ENCODE results near the gene RASGEF1C. TPM values are rescaled to one million over a fixed set of nuclear protein-coding genes. Genes with fewer than 3 reads are reported as not detected.

RASGEF1C gene
- total RNA-seq = not detected

GRCh38 chr5:180209137-180209581 lies at the start of gene RASGEF1C:
Gene RASGEF1C (minus strand): TSS chr5:180209211. CDS start chr5:180138052, 71,159 bp downstream.
- peaks cover 6% of the 10 kb centered on the region for H3K9me3 Mint-ChIP-seq
- H3K4me3 Mint-ChIP-seq = peak within 1 kb of the TSS; percentile 43
- H3K27me3 Mint-ChIP-seq = peaks cover 28% of the 10 kb centered on the region
- H3K36me3 Mint-ChIP-seq (ENCODE audit: low read depth) = no peaks in the 10 kb centered on the region
- POLR2A ChIA-PET = no interaction called here
- H3K4me1 Mint-ChIP-seq = peaks cover 7% of the 10 kb centered on the region
- peak; percentile 61 for DNase-seq
- H3K27ac Mint-ChIP-seq = no peak within 1 kb of the TSS
- CTCF ChIA-PET = interaction anchor here (0.6 to 1.9 kb wide), 8 partner anchors 15 to 122 kb away, joined by 3 to 7 read pairs (median 3); no protein-coding TSS in a partner anchor

GRCh38 chr5:180253036-180253824 lies 44.2 kb upstream of the RASGEF1C start:
- H3K9me3 Mint-ChIP-seq = peaks cover 68% of the 10 kb centered on the region
- DNase-seq = no peak
- no peak overlapping the region for H3K27ac Mint-ChIP-seq
- peaks cover 84% of the 10 kb centered on the region for H3K36me3 Mint-ChIP-seq (ENCODE audit: low read depth)
- POLR2A ChIA-PET = no interaction called here
- H3K4me1 Mint-ChIP-seq = no peaks in the 10 kb centered on the region
- CTCF ChIA-PET = no interaction called here
- H3K4me3 Mint-ChIP-seq = no peak overlapping the region
- H3K27me3 Mint-ChIP-seq = no peaks in the 10 kb centered on the region

GRCh38 chr5:180251887-180252286 lies 42.9 kb upstream of the RASGEF1C start:
- no peaks in the 10 kb centered on the region for H3K4me1 Mint-ChIP-seq
- ChIA-PET CTCF (no interaction called here), POLR2A (no interaction called here)
- H3K27ac Mint-ChIP-seq = no peak overlapping the region
- no peaks in the 10 kb centered on the region for H3K27me3 Mint-ChIP-seq
- no peak for DNase-seq
- peaks cover 63% of the 10 kb centered on the region for H3K9me3 Mint-ChIP-seq
- peaks cover 84% of the 10 kb centered on the region for H3K36me3 Mint-ChIP-seq (ENCODE audit: low read depth)
- H3K4me3 Mint-ChIP-seq = no peak overlapping the region

- Mint-ChIP-seq H3K4me1 (no peaks in the 10 kb centered on the region), H3K27ac (no peak overlapping the region), H3K4me3 (no peak overlapping the region), H3K36me3 (ENCODE audit: low read depth) (peaks cover 86% of the 10 kb centered on the region), H3K27me3 (no peaks in the 10 kb centered on the region), H3K9me3 (peaks cover 64% of the 10 kb centered on the region)
- CTCF ChIA-PET = no interaction called here
- DNase-seq = no peak
- POLR2A ChIA-PET = no interaction called here
Measured at GRCh38 chr5:180251141-180251540, 42.1 kb upstream of the RASGEF1C start.

- Mint-ChIP-seq H3K27me3 (no peaks in the 10 kb centered on the region), H3K27ac (no peak overlapping the region), H3K36me3 (ENCODE audit: low read depth) (peaks cover 82% of the 10 kb centered on the region), H3K9me3 (peaks cover 60% of the 10 kb centered on the region), H3K4me1 (no peaks in the 10 kb centered on the region), H3K4me3 (no peak overlapping the region)
- CTCF ChIA-PET = no interaction called here
- DNase-seq = no peak
- POLR2A ChIA-PET = no interaction called here
Measured at GRCh38 chr5:180250329-180250728, 41.3 kb upstream of the RASGEF1C start.

- peaks cover 14% of the 10 kb centered on the region for H3K9me3 Mint-ChIP-seq
- no peak overlapping the region for H3K4me3 Mint-ChIP-seq
- peaks cover 83% of the 10 kb centered on the region for H3K36me3 Mint-ChIP-seq (ENCODE audit: low read depth)
- ChIA-PET CTCF (no interaction called here), POLR2A (no interaction called here)
- DNase-seq = no peak
- no peaks in the 10 kb centered on the region for H3K4me1 Mint-ChIP-seq
- H3K27ac Mint-ChIP-seq = no peak overlapping the region
- H3K27me3 Mint-ChIP-seq = no peaks in the 10 kb centered on the region
Measured at GRCh38 chr5:180241600-180241999, 32.6 kb upstream of the RASGEF1C start.

- Mint-ChIP-seq H3K4me3 (no peak overlapping the region), H3K9me3 (peaks cover 4% of the 10 kb centered on the region), H3K36me3 (ENCODE audit: low read depth) (peaks cover 90% of the 10 kb centered on the region), H3K27me3 (no peaks in the 10 kb centered on the region), H3K4me1 (no peaks in the 10 kb centered on the region), H3K27ac (no peak overlapping the region)
- DNase-seq = no peak
- ChIA-PET POLR2A (no interaction called here), CTCF (no interaction called here)
Measured at GRCh38 chr5:180238631-180239030, 29.6 kb upstream of the RASGEF1C start.

- H3K4me3 Mint-ChIP-seq = no peak overlapping the region
- no peak overlapping the region for H3K27ac Mint-ChIP-seq
- H3K27me3 Mint-ChIP-seq = no peaks in the 10 kb centered on the region
- ChIA-PET POLR2A (no interaction called here), CTCF (no interaction called here)
- peaks cover 79% of the 10 kb centered on the region for H3K36me3 Mint-ChIP-seq (ENCODE audit: low read depth)
- H3K4me1 Mint-ChIP-seq = no peaks in the 10 kb centered on the region
- no peak for DNase-seq
- peaks cover 5% of the 10 kb centered on the region for H3K9me3 Mint-ChIP-seq
Measured at GRCh38 chr5:180235846-180236245, 26.8 kb upstream of the RASGEF1C start.

GRCh38 chr5:180235077-180235476 lies 26.1 kb upstream of the RASGEF1C start:
- Mint-ChIP-seq H3K9me3 (peaks cover 9% of the 10 kb centered on the region), H3K27me3 (no peaks in the 10 kb centered on the region), H3K36me3 (ENCODE audit: low read depth) (peaks cover 71% of the 10 kb centered on the region), H3K27ac (no peak overlapping the region), H3K4me3 (no peak overlapping the region), H3K4me1 (no peaks in the 10 kb centered on the region)
- POLR2A ChIA-PET = no interaction called here
- no peak for DNase-seq
- CTCF ChIA-PET = no interaction called here

GRCh38 chr5:180234271-180234670 lies 25.3 kb upstream of the RASGEF1C start:
- Mint-ChIP-seq H3K4me1 (no peaks in the 10 kb centered on the region), H3K27ac (no peak overlapping the region), H3K9me3 (peaks cover 9% of the 10 kb centered on the region), H3K27me3 (no peaks in the 10 kb centered on the region), H3K36me3 (ENCODE audit: low read depth) (peaks cover 64% of the 10 kb centered on the region), H3K4me3 (no peak overlapping the region)
- no peak for DNase-seq
- ChIA-PET POLR2A (no interaction called here), CTCF (no interaction called here)

GRCh38 chr5:180233729-180234128 lies 24.7 kb upstream of the RASGEF1C start:
- Mint-ChIP-seq H3K4me3 (no peak overlapping the region), H3K4me1 (no peaks in the 10 kb centered on the region), H3K27ac (no peak overlapping the region), H3K36me3 (ENCODE audit: low read depth) (peaks cover 60% of the 10 kb centered on the region), H3K9me3 (peaks cover 9% of the 10 kb centered on the region), H3K27me3 (no peaks in the 10 kb centered on the region)
- DNase-seq = no peak
- ChIA-PET POLR2A (no interaction called here), CTCF (no interaction called here)

GRCh38 chr5:180230017-180230416 lies 21.0 kb upstream of the RASGEF1C start:
- ChIA-PET CTCF (no interaction called here), POLR2A (no interaction called here)
- H3K27me3 Mint-ChIP-seq = no peaks in the 10 kb centered on the region
- no peak overlapping the region for H3K4me3 Mint-ChIP-seq
- peaks cover 26% of the 10 kb centered on the region for H3K36me3 Mint-ChIP-seq (ENCODE audit: low read depth)
- no peaks in the 10 kb centered on the region for H3K4me1 Mint-ChIP-seq
- H3K9me3 Mint-ChIP-seq = peaks cover 28% of the 10 kb centered on the region
- DNase-seq = no peak
- H3K27ac Mint-ChIP-seq = no peak overlapping the region

- CTCF ChIA-PET = no interaction called here
- H3K9me3 Mint-ChIP-seq = peaks cover 52% of the 10 kb centered on the region
- H3K4me3 Mint-ChIP-seq = no peak overlapping the region
- POLR2A ChIA-PET = interaction anchor here (0.6 kb wide), 1 partner anchor 43 kb away, joined by 3 read pairs; no protein-coding TSS in a partner anchor
- no peak overlapping the region for H3K27ac Mint-ChIP-seq
- no peaks in the 10 kb centered on the region for H3K27me3 Mint-ChIP-seq
- peaks cover 2% of the 10 kb centered on the region for H3K36me3 Mint-ChIP-seq (ENCODE audit: low read depth)
- DNase-seq = no peak
- H3K4me1 Mint-ChIP-seq = no peaks in the 10 kb centered on the region
Measured at GRCh38 chr5:180222056-180222455, 13.0 kb upstream of the RASGEF1C start.

- no peak overlapping the region for H3K4me3 Mint-ChIP-seq
- H3K27me3 Mint-ChIP-seq = peaks cover 3% of the 10 kb centered on the region
- H3K36me3 Mint-ChIP-seq (ENCODE audit: low read depth) = no peaks in the 10 kb centered on the region
- H3K9me3 Mint-ChIP-seq = peaks cover 36% of the 10 kb centered on the region
- CTCF ChIA-PET = no interaction called here
- no peak for DNase-seq
- H3K27ac Mint-ChIP-seq = no peak overlapping the region
- POLR2A ChIA-PET = no interaction called here
- H3K4me1 Mint-ChIP-seq = no peaks in the 10 kb centered on the region
Measured at GRCh38 chr5:180217797-180218196, 8.8 kb upstream of the RASGEF1C start.

All from activated CD4-positive, alpha-beta T cell treated with anti-CD3 and anti-CD28 coated beads, Interleukin-2, amount 10 ng/mL, durations not matched to agents 7 days and 5 days (primary cell).